HepG2 (cell line): ENCODE measurements around the gene RABEPK. TPM values are rescaled to one million over a fixed set of nuclear protein-coding genes. Genes with fewer than 3 reads are reported as not detected.
A peak's percentile ranks its signal among the peaks of the same experiment; 100 is the strongest.

Source experiments
- ATRX ChIP-seq: sonication (generic); formaldehyde crosslinking; IDR thresholded peaks from 2 replicates; pipeline ENCODE4 v1.4.0; 2020; ENCODE audit warnings: missing genetic modification reagents, borderline replicate concordance
- FOXO1 ChIP-seq: sonication (generic); formaldehyde crosslinking; IDR thresholded peaks from 2 replicates; pipeline ENCODE4 v1.4.0; 2020; ENCODE audit warnings: missing genetic modification reagents
- GATAD2A ChIP-seq: IDR thresholded peaks from 2 replicates; pipeline ENCODE4 v1.6.1; 2016
- HCFC1 ChIP-seq: fragments of 150-350 bp; IDR thresholded peaks from 2 replicates; pipeline ENCODE4 v1.6.1; 2014; ENCODE audit warnings: low read depth, low read length
- NFIC ChIP-seq: IDR thresholded peaks from 2 replicates; pipeline ENCODE4 v1.6.1; 2012; ENCODE audit warnings: mild to moderate bottlenecking, low read length, inconsistent platforms
- TGIF2 ChIP-seq: IDR thresholded peaks from 2 replicates; pipeline ENCODE4 v1.6.1; 2016; ENCODE audit warnings: control low read depth, missing compliant biosample characterization
- YEATS2 ChIP-seq: sonication (generic); formaldehyde crosslinking; IDR thresholded peaks from 2 replicates; pipeline ENCODE4 v1.4.0; 2020; ENCODE audit warnings: missing genetic modification reagents, borderline replicate concordance
- ZNF549 ChIP-seq: sonication (generic); formaldehyde crosslinking; IDR thresholded peaks from 2 replicates; pipeline ENCODE4 v1.5.0; 2020; ENCODE audit warnings: missing genetic modification reagents
- polyA plus RNA-seq, 8 experiments: library from polyadenylated mRNA; depleted of rRNA in 3 of 8; stranded (reverse) in 7 of 8; unstranded in 1 of 8; fragments of >200 nt; fragmentation: Illumina TruSeq in 4 of 8; extraction: Trizol in 4 of 8; gene quantifications; 2 replicates each; pipeline versions ENCODE4 v1.2.1 to v1.2.3, GENCODE V29; 2011 to 2016; ENCODE audit warnings: low read depth in 4 of 8, missing spikeins in 1 of 8, mixed read lengths in 1 of 8; ENCODE audit not compliant: insufficient read depth in 1 of 8
- total RNA-seq, 5 experiments: library from RNA; depleted of rRNA; stranded (reverse); fragments of >200 nt; fragmentation: Illumina TruSeq; extraction: Trizol; gene quantifications; 2 replicates each; pipeline ENCODE4 v1.2.3, GENCODE V29; 2016; ENCODE audit warnings: low read depth in 1 of 5
- TF ChIP-seq, protein P1 (sequence below): sonication (generic); formaldehyde crosslinking; IDR thresholded peaks from 2 replicates; pipeline ENCODE4 v1.4.0; 2020; ENCODE audit warnings: missing genetic modification reagents, borderline replicate concordance
- TF ChIP-seq, protein P2 (sequence below): sonication (generic); formaldehyde crosslinking; conservative IDR thresholded peaks from 2 replicates; pipeline ENCODE4 v1.8.0; 2022; ENCODE audit warnings: mild to moderate bottlenecking, moderate library complexity, missing genetic modification reagents
- TF ChIP-seq, protein P3 (sequence below): IDR thresholded peaks from 2 replicates; pipeline ENCODE4 v1.6.1; 2016
- TF ChIP-seq, protein P4 (sequence below): IDR thresholded peaks from 2 replicates; pipeline ENCODE4 v1.6.1; 2016; ENCODE audit warnings: missing genetic modification reagents, missing compliant biosample characterization
- TF ChIP-seq, protein P5 (sequence below): sonication (generic); formaldehyde crosslinking; IDR thresholded peaks from 2 replicates; pipeline ENCODE4 v1.4.0; 2020; ENCODE audit warnings: missing genetic modification reagents
- TF ChIP-seq, protein P6 (sequence below): sonication (generic); formaldehyde crosslinking; IDR thresholded peaks from 2 replicates; pipeline ENCODE4 v1.4.0; 2020; ENCODE audit warnings: missing genetic modification reagents

Gene RABEPK
- total and polyA plus RNA-seq, 2 of the 13 experiments (the other 11 are each of a cell fraction or from before 2014, with no cell fraction given): 75.5 to 90.0 TPM

DNA sequence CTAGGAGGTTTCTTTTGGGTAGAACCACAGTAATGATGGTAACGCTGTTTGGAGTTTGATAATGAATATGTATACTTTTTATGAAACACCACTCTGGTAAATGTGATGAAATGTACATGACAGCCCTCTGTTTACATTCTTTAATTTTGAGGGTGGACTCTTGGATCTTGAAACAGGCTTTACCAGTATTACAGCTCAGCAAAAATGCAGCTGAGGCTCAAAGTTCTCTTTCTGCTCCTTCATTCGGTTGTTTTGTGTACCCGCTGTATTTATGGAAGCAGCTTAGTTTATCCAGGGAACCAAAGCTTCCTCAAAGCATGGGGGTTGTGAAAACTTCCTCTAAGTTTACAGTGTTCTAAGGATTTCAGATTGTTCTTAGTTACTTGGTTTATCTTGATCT lies 72.4 kb downstream of the RABEPK start (continued):
- TF ChIP-seq, protein P1, sequence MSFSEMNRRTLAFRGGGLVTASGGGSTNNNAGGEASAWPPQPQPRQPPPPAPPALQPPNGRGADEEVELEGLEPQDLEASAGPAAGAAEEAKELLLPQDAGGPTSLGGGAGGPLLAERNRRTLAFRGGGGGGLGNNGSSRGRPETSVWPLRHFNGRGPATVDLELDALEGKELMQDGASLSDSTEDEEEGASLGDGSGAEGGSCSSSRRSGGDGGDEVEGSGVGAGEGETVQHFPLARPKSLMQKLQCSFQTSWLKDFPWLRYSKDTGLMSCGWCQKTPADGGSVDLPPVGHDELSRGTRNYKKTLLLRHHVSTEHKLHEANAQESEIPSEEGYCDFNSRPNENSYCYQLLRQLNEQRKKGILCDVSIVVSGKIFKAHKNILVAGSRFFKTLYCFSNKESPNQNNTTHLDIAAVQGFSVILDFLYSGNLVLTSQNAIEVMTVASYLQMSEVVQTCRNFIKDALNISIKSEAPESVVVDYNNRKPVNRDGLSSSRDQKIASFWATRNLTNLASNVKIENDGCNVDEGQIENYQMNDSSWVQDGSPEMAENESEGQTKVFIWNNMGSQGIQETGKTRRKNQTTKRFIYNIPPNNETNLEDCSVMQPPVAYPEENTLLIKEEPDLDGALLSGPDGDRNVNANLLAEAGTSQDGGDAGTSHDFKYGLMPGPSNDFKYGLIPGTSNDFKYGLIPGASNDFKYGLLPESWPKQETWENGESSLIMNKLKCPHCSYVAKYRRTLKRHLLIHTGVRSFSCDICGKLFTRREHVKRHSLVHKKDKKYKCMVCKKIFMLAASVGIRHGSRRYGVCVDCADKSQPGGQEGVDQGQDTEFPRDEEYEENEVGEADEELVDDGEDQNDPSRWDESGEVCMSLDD (CRISPR knock-in tag): no peak
- TF ChIP-seq GATAD2A (CRISPR knock-in tag): peak; percentile 94
- TF ChIP-seq, protein P2, sequence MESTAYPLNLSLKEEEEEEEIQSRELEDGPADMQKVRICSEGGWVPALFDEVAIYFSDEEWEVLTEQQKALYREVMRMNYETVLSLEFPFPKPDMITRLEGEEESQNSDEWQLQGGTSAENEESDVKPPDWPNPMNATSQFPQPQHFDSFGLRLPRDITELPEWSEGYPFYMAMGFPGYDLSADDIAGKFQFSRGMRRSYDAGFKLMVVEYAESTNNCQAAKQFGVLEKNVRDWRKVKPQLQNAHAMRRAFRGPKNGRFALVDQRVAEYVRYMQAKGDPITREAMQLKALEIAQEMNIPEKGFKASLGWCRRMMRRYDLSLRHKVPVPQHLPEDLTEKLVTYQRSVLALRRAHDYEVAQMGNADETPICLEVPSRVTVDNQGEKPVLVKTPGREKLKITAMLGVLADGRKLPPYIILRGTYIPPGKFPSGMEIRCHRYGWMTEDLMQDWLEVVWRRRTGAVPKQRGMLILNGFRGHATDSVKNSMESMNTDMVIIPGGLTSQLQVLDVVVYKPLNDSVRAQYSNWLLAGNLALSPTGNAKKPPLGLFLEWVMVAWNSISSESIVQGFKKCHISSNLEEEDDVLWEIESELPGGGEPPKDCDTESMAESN (CRISPR knock-in tag): 0 out of 2 replicates have a peak, but pooled peaks have one; percentile 40
- TF ChIP-seq TGIF2: peak; percentile 41; the same call in 1 of the 2 replicates
- TF ChIP-seq, protein P3, sequence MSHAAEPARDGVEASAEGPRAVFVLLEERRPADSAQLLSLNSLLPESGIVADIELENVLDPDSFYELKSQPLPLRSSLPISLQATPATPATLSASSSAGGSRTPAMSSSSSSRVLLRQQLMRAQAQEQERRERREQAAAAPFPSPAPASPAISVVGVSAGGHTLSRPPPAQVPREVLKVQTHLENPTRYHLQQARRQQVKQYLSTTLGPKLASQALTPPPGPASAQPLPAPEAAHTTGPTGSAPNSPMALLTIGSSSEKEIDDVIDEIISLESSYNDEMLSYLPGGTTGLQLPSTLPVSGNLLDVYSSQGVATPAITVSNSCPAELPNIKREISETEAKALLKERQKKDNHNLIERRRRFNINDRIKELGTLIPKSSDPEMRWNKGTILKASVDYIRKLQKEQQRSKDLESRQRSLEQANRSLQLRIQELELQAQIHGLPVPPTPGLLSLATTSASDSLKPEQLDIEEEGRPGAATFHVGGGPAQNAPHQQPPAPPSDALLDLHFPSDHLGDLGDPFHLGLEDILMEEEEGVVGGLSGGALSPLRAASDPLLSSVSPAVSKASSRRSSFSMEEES (CRISPR knock-in tag): peak; percentile 53; the same call in 1 of the 2 replicates
- no peak for TF ChIP-seq YEATS2 (CRISPR knock-in tag)
- no peak for TF ChIP-seq ATRX
- TF ChIP-seq, protein P4, sequence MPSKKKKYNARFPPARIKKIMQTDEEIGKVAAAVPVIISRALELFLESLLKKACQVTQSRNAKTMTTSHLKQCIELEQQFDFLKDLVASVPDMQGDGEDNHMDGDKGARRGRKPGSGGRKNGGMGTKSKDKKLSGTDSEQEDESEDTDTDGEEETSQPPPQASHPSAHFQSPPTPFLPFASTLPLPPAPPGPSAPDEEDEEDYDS (CRISPR knock-in tag): no peak
- TF ChIP-seq, protein P5, sequence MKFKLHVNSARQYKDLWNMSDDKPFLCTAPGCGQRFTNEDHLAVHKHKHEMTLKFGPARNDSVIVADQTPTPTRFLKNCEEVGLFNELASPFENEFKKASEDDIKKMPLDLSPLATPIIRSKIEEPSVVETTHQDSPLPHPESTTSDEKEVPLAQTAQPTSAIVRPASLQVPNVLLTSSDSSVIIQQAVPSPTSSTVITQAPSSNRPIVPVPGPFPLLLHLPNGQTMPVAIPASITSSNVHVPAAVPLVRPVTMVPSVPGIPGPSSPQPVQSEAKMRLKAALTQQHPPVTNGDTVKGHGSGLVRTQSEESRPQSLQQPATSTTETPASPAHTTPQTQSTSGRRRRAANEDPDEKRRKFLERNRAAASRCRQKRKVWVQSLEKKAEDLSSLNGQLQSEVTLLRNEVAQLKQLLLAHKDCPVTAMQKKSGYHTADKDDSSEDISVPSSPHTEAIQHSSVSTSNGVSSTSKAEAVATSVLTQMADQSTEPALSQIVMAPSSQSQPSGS (CRISPR knock-in tag): 0 out of 2 replicates have a peak, but pooled peaks have one; percentile 32
- TF ChIP-seq, protein P6, sequence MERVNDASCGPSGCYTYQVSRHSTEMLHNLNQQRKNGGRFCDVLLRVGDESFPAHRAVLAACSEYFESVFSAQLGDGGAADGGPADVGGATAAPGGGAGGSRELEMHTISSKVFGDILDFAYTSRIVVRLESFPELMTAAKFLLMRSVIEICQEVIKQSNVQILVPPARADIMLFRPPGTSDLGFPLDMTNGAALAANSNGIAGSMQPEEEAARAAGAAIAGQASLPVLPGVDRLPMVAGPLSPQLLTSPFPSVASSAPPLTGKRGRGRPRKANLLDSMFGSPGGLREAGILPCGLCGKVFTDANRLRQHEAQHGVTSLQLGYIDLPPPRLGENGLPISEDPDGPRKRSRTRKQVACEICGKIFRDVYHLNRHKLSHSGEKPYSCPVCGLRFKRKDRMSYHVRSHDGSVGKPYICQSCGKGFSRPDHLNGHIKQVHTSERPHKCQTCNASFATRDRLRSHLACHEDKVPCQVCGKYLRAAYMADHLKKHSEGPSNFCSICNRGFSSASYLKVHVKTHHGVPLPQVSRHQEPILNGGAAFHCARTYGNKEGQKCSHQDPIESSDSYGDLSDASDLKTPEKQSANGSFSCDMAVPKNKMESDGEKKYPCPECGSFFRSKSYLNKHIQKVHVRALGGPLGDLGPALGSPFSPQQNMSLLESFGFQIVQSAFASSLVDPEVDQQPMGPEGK: peak; percentile 53; the same call in 1 of the 2 replicates
- TF ChIP-seq FOXO1: peak; percentile 70; the same call in 1 of the 2 replicates
- peak; percentile 67; the same call in 1 of the 2 replicates for TF ChIP-seq NFIC
- TF ChIP-seq HCFC1: no peak
- TF ChIP-seq ZNF549 (CRISPR knock-in tag): no peak
